ENCODE data around the gene MYH14.

MYH14 gene

GRCh38 chr19:50258918-50259372 lies 55.5 kb downstream of the MYH14 start:
- TF ChIP-seq CTCF (conservative IDR thresholded peaks at IDR 0.05; ENCODE audit: low read length), result no peak; the same call in 1 of the 2 replicates
- no peak for DNase-seq (ENCODE audit: low read depth)
- no peak overlapping the region for H3K4me3 ChIP-seq (ENCODE audit: low read length)

GRCh38 chr19:50261446-50261970 lies 58.1 kb downstream of the MYH14 start:
- H3K4me3 ChIP-seq (ENCODE audit: low read length), result no peak overlapping the region
- DNase-seq (ENCODE audit: low read depth), result no peak
- no peak for TF ChIP-seq CTCF (conservative IDR thresholded peaks at IDR 0.05; ENCODE audit: low read length)

GRCh38 chr19:50263176-50263575 lies 59.8 kb downstream of the MYH14 start:
- no peak overlapping the region for H3K4me3 ChIP-seq (ENCODE audit: low read length)
- no peak for TF ChIP-seq CTCF (conservative IDR thresholded peaks at IDR 0.05; ENCODE audit: low read length)
- no peak for DNase-seq (ENCODE audit: low read depth)

- no peak overlapping the region for H3K4me3 ChIP-seq (ENCODE audit: low read length)
- TF ChIP-seq CTCF (conservative IDR thresholded peaks at IDR 0.05; ENCODE audit: low read length), result no peak
- DNase-seq (ENCODE audit: low read depth), result no peak
Observed at GRCh38 chr19:50264483-50265186, 61.2 kb downstream of the MYH14 start.

- no peak for DNase-seq (ENCODE audit: low read depth)
- TF ChIP-seq CTCF (conservative IDR thresholded peaks at IDR 0.05; ENCODE audit: low read length), result no peak
- no peak overlapping the region for H3K4me3 ChIP-seq (ENCODE audit: low read length)
Observed at GRCh38 chr19:50266041-50266440, 62.6 kb downstream of the MYH14 start.

GRCh38 chr19:50266896-50267295 lies 63.5 kb downstream of the MYH14 start:
- DNase-seq (ENCODE audit: low read depth), result no peak
- no peak overlapping the region for H3K4me3 ChIP-seq (ENCODE audit: low read length)
- TF ChIP-seq CTCF (conservative IDR thresholded peaks at IDR 0.05; ENCODE audit: low read length), result no peak

GRCh38 chr19:50268041-50268440 lies 64.6 kb downstream of the MYH14 start:
- DNase-seq (ENCODE audit: low read depth), result no peak
- H3K4me3 ChIP-seq (ENCODE audit: low read length), result no peak overlapping the region
- TF ChIP-seq CTCF (conservative IDR thresholded peaks at IDR 0.05; ENCODE audit: low read length), result no peak

All from AG10803 (cell line).